Measurements from ENCODE around the gene CSPG4.

Gene CSPG4

DNA sequence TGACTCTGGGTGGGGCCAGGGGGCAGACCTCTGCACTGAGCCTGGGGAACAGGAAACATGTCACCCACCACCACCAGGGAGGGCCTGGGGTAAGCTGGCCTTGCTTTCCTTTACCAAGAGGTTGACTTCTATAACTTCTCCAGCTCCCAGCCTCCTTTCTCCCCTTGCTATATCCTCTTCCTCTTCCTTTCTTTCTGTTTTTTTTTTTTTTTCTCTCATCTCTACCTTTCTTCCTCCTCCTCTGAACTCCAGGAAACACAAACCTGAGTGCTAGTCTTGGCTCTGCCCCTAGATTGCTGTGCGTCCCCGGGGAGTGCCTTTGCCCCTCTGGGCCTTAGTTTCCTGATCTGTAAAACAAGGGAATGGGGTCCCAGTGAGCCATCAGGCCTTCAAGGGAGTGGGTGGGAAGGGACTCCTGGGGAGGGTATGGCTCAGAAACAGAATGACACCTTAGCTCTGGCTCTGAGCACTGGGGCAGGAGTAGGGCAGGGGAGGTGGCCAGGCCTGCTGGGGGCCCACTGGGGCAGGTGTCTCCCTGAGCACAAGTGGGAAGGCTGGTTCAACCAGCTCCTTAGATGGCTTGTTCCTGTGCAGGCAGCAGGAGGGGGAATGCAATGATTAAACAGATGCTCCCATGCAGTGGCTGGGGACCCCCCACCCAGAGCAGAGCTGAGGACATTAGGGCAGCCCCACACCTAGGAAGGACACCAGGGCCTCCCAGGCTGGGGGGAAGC is 60.7 kb downstream of the CSPG4 start:
- DNase-seq (ENCODE audit: extremely low read depth in 1 of 2, low read depth in 1 of 2), result no peak

GRCh38 chr15:75650908-75651809 is 61.5 kb downstream of the CSPG4 start:
- DNase-seq (ENCODE audit: extremely low read depth in 1 of 2, low read depth in 1 of 2), result no peak

DNA sequence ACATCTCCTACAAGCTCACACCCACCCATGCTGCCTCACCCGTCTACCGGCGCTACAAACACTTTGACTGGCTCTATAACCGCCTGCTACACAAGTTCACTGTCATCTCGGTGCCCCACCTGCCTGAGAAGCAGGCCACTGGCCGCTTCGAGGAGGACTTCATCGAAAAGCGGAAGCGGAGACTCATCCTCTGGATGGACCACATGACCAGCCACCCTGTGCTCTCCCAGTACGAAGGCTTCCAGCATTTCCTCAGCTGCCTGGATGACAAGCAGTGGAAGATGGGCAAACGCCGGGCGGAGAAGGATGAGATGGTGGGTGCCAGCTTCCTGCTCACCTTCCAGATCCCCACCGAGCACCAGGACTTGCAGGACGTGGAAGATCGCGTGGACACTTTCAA is 62.8 kb downstream of the CSPG4 start:
- DNase-seq (ENCODE audit: extremely low read depth in 1 of 2, low read depth in 1 of 2), result no peak

DNA sequence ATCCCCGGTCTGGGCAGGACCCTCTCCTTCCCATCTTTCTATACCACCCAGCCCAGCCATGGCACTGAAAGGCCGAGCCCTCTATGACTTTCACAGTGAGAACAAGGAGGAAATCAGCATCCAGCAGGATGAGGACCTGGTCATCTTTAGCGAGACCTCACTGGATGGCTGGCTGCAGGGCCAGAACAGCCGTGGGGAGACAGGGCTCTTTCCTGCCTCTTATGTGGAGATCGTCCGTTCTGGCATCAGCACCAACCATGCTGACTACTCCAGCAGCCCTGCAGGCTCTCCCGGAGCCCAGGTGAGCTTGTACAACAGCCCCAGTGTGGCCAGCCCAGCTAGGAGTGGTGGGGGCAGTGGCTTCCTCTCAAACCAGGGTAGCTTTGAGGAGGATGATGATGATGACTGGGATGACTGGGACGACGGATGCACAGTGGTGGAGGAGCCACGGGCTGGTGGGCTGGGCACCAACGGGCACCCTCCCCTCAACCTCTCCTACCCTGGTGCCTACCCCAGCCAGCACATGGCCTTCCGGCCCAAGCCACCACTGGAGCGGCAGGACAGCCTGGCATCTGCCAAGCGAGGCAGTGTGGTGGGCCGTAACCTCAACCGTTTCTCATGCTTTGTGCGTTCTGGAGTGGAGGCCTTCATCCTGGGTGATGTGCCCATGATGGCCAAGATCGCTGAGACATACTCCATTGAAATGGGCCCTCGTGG is 63.4 kb downstream of the CSPG4 start:
- DNase-seq (ENCODE audit: extremely low read depth in 1 of 2, low read depth in 1 of 2), result no peak

GRCh38 chr15:75648156-75649000 is 64.3 kb downstream of the CSPG4 start:
- DNase-seq (ENCODE audit: extremely low read depth in 1 of 2, low read depth in 1 of 2), result no peak

GRCh38 chr15:75647370-75648155 is 65.1 kb downstream of the CSPG4 start, which contains the start of gene SNX33:
Gene SNX33, plus strand, starts transcription at chr15:75647912. Its CDS starts 1,191 bp downstream, at chr15:75649103.
- DNase-seq (ENCODE audit: extremely low read depth in 1 of 2, low read depth in 1 of 2), result peak in 1 of 2 donors; percentile 33

- DNase-seq (ENCODE audit: extremely low read depth in 1 of 2, low read depth in 1 of 2), result no peak
These were observed 65.7 kb downstream of the CSPG4 start for GRCh38 chr15:75646944-75647364.

GRCh38 chr15:75646112-75646943 is 66.3 kb downstream of the CSPG4 start:
- DNase-seq (ENCODE audit: extremely low read depth in 1 of 2, low read depth in 1 of 2), result no peak

GRCh38 chr15:75644376-75644775 is 68.3 kb downstream of the CSPG4 start:
- DNase-seq (ENCODE audit: extremely low read depth in 1 of 2, low read depth in 1 of 2), result no peak

GRCh38 chr15:75641603-75642002 is 71.0 kb downstream of the CSPG4 start:
- DNase-seq (ENCODE audit: extremely low read depth in 1 of 2, low read depth in 1 of 2), result no peak

GRCh38 chr15:75641179-75641503 is 71.5 kb downstream of the CSPG4 start:
- no peak for DNase-seq (ENCODE audit: extremely low read depth in 1 of 2, low read depth in 1 of 2)

- DNase-seq (ENCODE audit: extremely low read depth in 1 of 2, low read depth in 1 of 2), result no peak
These were observed 72.0 kb downstream of the CSPG4 start for GRCh38 chr15:75640483-75641178.

DNA sequence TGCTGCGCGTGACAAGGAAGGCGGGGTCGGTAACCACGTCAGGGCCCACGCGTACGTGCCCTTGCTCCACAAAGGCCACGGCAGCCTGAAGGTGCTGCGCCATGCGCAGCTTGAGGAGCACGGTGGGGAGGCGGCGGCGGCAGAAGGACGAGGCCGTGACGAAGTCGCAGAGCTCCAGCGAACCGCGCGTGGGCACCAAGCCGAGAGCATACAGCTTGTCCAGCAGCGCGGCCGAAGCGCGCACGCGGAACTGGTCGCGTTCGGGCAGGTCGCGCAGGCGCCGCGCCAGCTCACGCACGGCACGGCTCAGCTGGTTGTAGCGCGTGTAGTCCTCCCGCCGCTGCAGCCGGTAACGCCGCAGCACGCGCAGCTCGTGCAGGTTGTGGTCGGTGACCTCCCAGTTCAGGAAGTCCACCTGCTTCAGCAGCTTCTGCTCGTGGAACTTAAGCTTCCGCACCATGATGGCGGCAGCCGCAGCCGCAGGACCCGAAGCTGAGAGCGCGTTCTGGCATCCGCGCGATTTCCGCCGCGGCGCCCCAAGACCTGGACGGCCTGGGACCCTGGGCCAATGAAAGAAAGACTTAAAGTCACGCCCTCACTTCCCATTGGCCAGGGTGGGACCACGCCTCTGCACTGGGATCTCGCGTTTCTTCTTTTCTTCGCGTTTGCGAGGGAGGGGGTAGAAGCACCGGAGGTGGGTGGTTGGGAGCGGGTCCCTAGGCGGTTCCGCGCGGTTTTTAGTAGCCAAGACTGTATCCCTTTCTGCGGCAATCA is 72.8 kb downstream of the CSPG4 start, which contains the start of gene IMP3:
Gene IMP3, minus strand, starts transcription at position 516 of the 774 bp plus-strand sequence. Its CDS starts 56 bp downstream, at position 460.
- DNase-seq (ENCODE audit: extremely low read depth in 1 of 2, low read depth in 1 of 2), result peak; percentile 79 to 82

DNA sequence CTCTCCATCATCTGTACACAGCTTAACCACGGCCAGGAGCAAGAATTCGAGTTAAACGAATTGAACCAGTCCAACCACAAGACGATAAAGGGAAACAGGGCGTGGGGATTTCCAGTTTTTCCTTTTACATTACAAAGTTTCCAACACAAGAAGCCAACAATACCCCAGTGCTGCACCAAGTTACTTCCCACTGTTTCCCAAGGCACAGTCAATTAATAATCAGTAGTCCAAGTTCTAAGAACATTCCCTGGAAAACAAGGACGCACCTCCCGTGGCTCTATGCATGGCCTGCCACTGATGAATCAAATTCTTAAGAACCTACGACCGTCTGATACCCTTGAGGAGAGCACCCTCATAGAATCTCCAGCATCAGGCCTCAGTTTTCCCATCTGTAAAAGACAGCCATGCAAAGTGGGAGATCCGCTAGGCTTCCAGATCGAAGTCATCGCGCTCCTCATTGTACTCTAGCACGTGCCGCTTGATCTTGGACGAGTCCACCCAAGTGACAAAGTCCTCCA is 73.4 kb downstream of the CSPG4 start:
- no peak for DNase-seq (ENCODE audit: extremely low read depth in 1 of 2, low read depth in 1 of 2)

DNA sequence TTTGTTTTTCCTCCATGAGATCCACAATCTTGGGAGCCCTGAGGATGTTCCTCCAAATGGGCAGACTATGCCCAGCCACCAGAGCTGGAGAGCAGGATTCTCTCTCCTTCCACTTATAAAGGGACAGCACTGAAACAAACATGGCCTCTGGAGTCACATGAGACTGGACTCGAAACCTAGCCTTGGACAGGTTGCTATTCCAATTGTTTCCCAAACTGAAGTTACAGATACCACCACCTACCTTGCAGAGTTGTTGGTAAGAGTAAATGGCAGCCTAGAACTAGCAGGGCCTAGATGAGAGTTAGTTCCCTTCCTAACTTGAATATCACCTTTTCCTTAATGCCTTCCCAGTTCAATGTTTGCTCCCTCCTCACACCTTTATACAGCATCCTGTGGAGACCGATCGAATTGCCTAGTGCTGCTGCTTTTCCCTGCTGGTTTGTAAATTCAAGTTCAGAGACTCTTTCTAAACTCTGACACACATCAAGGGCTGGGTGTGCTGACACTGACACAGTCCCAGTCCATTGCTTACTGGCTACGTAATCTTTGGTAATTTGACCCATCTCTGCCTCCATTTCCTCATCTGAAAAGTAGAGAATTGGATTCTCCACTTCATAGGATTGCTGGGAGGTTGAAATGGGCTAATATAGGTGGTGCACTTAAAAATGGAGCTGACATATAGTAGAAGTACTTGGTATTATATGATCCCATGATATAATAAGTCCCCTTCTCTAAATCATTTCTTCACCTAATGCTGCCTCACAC is 75.2 kb downstream of the CSPG4 start:
- no peak for DNase-seq (ENCODE audit: extremely low read depth in 1 of 2, low read depth in 1 of 2)

GRCh38 chr15:75636026-75636425 is 76.6 kb downstream of the CSPG4 start:
- DNase-seq (ENCODE audit: extremely low read depth in 1 of 2, low read depth in 1 of 2), result no peak

Measured in activated CD8-positive, alpha-beta memory T cell treated with anti-CD3 and anti-CD28 coated beads for 1 hour (primary cell).